Measurements from ENCODE around the gene ATP10B. TPM values are rescaled to one million over a fixed set of nuclear protein-coding genes. Genes with fewer than 3 reads are reported as not detected.

The ATP10B gene
- total and polyA plus RNA-seq, 2 of the 8 experiments (the other 6 are each of a cell fraction or from before 2014, with no cell fraction given) = 0.06 to 0.11 TPM

- TF ChIP-seq CHD7 (IDR thresholded peaks at IDR 0.05; ENCODE audit: insufficient replicate concordance, low read length) (no peak), SP2 (IDR thresholded peaks at IDR 0.05; ENCODE audit: low read length) (no peak), TCF12 (IDR thresholded peaks at IDR 0.05; ENCODE audit: low read depth, low read length) (no peak), CTCF (IDR thresholded peaks at IDR 0.05; ENCODE audit: control extremely low read depth in 1 of 3, insufficient read depth in 1 of 3, low read depth in 1 of 3, low read length in 3 of 3) (no peak), KDM1A (IDR thresholded peaks at IDR 0.05; ENCODE audit: borderline replicate concordance, low read length) (no peak), GTF2F1 (IDR thresholded peaks at IDR 0.05; ENCODE audit: borderline replicate concordance, low read depth, low read length) (no peak), SP1 (IDR thresholded peaks at IDR 0.05; ENCODE audit: low read depth, low read length) (no peak), SAP30 (IDR thresholded peaks at IDR 0.05; ENCODE audit: insufficient read depth, insufficient replicate concordance, low read length) (no peak), TAF1 (IDR thresholded peaks at IDR 0.05; ENCODE audit: low read depth, low read length) (no peak), TAF7 (optimal IDR thresholded peaks at IDR 0.05; ENCODE audit: borderline replicate concordance, low read depth, low read length) (no peak)
These were observed 286.6 kb downstream of the ATP10B start (continued) for GRCh38 chr5:160565376-160565775.

Data from H1 (cell line).